ENCODE measurements around the gene CHST9.

- TF ChIP-seq CTCF (IDR thresholded peaks at IDR 0.05) (no peak), POLR2A (IDR thresholded peaks at IDR 0.05) (no peak)
These were observed 228.2 kb downstream of the CHST9 start for GRCh38 chr18:26956863-26957262.
